ENCODE measurements around the gene SH2B2. TPM values are rescaled to one million over a fixed set of nuclear protein-coding genes. Genes with fewer than 3 reads are reported as not detected.

SH2B2 gene
- total and polyA plus RNA-seq, 2 experiments from 2014 or later: 5.6 to 21.9 TPM

DNA sequence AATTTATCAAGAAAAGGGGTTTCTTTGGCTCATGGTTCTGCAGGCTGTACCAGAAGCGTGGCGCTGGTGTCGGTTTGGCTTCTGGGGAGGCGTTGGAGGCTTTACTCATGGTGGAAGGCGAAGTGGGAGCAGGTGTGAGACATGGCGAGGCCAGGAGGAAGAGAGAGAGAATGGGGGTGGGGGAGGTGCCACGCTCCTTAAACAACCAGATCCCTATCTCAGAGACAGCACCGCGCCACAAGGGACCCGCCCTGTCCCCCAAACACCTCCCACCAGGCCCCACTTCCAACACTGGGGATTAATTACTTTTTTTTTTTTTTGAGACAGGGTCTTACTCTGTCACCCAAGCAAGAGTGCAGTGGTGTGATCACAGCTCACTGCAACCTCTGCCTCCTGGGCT is 18.0 kb upstream of the SH2B2 start:
- H3K27ac Mint-ChIP-seq: no peak overlapping the region
- peaks cover 8% of the 10 kb centered on the region for H3K4me1 Mint-ChIP-seq
- no peaks in the 10 kb centered on the region for H3K27me3 ChIP-seq (ENCODE audit: insufficient read depth)
- no peak for ATAC-seq
- TF ChIP-seq, protein P1, sequence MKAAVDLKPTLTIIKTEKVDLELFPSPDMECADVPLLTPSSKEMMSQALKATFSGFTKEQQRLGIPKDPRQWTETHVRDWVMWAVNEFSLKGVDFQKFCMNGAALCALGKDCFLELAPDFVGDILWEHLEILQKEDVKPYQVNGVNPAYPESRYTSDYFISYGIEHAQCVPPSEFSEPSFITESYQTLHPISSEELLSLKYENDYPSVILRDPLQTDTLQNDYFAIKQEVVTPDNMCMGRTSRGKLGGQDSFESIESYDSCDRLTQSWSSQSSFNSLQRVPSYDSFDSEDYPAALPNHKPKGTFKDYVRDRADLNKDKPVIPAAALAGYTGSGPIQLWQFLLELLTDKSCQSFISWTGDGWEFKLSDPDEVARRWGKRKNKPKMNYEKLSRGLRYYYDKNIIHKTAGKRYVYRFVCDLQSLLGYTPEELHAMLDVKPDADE (IDR thresholded peaks at IDR 0.05): no peak
- TF ChIP-seq ZNF114 (CRISPR knock-in tag; IDR thresholded peaks at IDR 0.05) (no peak), STAT1 (IDR thresholded peaks at IDR 0.05; ENCODE audit: unreplicated experiment) (no peak), NANOG (IDR thresholded peaks at IDR 0.05; ENCODE audit: borderline replicate concordance) (no peak)
- TF ChIP-seq, protein P2, sequence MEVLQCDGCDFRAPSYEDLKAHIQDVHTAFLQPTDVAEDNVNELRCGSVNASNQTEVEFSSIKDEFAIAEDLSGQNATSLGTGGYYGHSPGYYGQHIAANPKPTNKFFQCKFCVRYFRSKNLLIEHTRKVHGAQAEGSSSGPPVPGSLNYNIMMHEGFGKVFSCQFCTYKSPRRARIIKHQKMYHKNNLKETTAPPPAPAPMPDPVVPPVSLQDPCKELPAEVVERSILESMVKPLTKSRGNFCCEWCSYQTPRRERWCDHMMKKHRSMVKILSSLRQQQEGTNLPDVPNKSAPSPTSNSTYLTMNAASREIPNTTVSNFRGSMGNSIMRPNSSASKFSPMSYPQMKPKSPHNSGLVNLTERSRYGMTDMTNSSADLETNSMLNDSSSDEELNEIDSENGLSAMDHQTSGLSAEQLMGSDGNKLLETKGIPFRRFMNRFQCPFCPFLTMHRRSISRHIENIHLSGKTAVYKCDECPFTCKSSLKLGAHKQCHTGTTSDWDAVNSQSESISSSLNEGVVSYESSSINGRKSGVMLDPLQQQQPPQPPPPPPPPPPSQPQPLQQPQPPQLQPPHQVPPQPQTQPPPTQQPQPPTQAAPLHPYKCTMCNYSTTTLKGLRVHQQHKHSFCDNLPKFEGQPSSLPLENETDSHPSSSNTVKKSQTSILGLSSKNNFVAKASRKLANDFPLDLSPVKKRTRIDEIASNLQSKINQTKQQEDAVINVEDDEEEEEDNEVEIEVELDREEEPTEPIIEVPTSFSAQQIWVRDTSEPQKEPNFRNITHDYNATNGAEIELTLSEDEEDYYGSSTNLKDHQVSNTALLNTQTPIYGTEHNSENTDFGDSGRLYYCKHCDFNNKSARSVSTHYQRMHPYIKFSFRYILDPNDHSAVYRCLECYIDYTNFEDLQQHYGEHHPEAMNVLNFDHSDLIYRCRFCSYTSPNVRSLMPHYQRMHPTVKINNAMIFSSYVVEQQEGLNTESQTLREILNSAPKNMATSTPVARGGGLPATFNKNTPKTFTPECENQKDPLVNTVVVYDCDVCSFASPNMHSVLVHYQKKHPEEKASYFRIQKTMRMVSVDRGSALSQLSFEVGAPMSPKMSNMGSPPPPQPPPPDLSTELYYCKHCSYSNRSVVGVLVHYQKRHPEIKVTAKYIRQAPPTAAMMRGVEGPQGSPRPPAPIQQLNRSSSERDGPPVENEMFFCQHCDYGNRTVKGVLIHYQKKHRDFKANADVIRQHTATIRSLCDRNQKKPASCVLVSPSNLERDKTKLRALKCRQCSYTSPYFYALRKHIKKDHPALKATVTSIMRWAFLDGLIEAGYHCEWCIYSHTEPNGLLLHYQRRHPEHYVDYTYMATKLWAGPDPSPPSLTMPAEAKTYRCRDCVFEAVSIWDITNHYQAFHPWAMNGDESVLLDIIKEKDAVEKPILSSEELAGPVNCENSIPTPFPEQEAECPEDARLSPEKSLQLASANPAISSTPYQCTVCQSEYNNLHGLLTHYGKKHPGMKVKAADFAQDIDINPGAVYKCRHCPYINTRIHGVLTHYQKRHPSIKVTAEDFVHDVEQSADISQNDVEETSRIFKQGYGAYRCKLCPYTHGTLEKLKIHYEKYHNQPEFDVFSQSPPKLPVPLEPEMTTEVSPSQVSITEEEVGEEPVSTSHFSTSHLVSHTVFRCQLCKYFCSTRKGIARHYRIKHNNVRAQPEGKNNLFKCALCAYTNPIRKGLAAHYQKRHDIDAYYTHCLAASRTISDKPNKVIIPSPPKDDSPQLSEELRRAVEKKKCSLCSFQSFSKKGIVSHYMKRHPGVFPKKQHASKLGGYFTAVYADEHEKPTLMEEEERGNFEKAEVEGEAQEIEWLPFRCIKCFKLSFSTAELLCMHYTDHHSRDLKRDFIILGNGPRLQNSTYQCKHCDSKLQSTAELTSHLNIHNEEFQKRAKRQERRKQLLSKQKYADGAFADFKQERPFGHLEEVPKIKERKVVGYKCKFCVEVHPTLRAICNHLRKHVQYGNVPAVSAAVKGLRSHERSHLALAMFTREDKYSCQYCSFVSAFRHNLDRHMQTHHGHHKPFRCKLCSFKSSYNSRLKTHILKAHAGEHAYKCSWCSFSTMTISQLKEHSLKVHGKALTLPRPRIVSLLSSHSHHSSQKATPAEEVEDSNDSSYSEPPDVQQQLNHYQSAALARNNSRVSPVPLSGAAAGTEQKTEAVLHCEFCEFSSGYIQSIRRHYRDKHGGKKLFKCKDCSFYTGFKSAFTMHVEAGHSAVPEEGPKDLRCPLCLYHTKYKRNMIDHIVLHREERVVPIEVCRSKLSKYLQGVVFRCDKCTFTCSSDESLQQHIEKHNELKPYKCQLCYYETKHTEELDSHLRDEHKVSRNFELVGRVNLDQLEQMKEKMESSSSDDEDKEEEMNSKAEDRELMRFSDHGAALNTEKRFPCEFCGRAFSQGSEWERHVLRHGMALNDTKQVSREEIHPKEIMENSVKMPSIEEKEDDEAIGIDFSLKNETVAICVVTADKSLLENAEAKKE (CRISPR knock-in tag; IDR thresholded peaks at IDR 0.05): no peak
- TF ChIP-seq, protein P3, sequence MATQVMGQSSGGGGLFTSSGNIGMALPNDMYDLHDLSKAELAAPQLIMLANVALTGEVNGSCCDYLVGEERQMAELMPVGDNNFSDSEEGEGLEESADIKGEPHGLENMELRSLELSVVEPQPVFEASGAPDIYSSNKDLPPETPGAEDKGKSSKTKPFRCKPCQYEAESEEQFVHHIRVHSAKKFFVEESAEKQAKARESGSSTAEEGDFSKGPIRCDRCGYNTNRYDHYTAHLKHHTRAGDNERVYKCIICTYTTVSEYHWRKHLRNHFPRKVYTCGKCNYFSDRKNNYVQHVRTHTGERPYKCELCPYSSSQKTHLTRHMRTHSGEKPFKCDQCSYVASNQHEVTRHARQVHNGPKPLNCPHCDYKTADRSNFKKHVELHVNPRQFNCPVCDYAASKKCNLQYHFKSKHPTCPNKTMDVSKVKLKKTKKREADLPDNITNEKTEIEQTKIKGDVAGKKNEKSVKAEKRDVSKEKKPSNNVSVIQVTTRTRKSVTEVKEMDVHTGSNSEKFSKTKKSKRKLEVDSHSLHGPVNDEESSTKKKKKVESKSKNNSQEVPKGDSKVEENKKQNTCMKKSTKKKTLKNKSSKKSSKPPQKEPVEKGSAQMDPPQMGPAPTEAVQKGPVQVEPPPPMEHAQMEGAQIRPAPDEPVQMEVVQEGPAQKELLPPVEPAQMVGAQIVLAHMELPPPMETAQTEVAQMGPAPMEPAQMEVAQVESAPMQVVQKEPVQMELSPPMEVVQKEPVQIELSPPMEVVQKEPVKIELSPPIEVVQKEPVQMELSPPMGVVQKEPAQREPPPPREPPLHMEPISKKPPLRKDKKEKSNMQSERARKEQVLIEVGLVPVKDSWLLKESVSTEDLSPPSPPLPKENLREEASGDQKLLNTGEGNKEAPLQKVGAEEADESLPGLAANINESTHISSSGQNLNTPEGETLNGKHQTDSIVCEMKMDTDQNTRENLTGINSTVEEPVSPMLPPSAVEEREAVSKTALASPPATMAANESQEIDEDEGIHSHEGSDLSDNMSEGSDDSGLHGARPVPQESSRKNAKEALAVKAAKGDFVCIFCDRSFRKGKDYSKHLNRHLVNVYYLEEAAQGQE (IDR thresholded peaks at IDR 0.05; ENCODE audit: unreplicated experiment): no peak
- H3K4me2 ChIP-seq: no peak overlapping the region
- no peaks in the 10 kb centered on the region for H3K4me1 ChIP-seq (ENCODE audit: insufficient read depth)
- no peak overlapping the region for H3K27ac ChIP-seq (ENCODE audit: low read depth)
- H3K9me2 ChIP-seq (ENCODE audit: insufficient read depth): no peaks in the 10 kb centered on the region
- no peaks in the 10 kb centered on the region for H3K36me3 ChIP-seq (ENCODE audit: insufficient read depth)
- H4K20me1 ChIP-seq (replicated peaks; ENCODE audit: insufficient read depth): no peaks in the 10 kb centered on the region
- H3K36me3 Mint-ChIP-seq (ENCODE audit: low read depth): no peaks in the 10 kb centered on the region
- no peak overlapping the region for H2AFZ ChIP-seq
- H3K79me2 ChIP-seq (replicated peaks; ENCODE audit: insufficient read depth): no peaks in the 10 kb centered on the region
- no peaks in the 10 kb centered on the region; the same call in 2 of the 3 replicates for H3K9me3 Mint-ChIP-seq
- H3K4me3 ChIP-seq: no peak overlapping the region
- no peak overlapping the region for H3K4me3 Mint-ChIP-seq
- no peak for DNase-seq (ENCODE audit: low spot score)
- no peaks in the 10 kb centered on the region for H3F3A ChIP-seq (replicated peaks; ENCODE audit: low read depth)
- peaks cover 16% of the 10 kb centered on the region for H3K27me3 Mint-ChIP-seq (ENCODE audit: insufficient read depth, low read depth, poor library complexity)

All from GM23338 (cell line).